ENCODE data around the gene TAGLN2. TPM values are rescaled to one million over a fixed set of nuclear protein-coding genes. Genes with fewer than 3 reads are reported as not detected.
A peak's percentile ranks its signal among the peaks of the same experiment; 100 is the strongest.

The TAGLN2 gene
- 100 to 1,000 TPM; 273 to 442 (median 340) TPM for polyA plus RNA-seq

DNA sequence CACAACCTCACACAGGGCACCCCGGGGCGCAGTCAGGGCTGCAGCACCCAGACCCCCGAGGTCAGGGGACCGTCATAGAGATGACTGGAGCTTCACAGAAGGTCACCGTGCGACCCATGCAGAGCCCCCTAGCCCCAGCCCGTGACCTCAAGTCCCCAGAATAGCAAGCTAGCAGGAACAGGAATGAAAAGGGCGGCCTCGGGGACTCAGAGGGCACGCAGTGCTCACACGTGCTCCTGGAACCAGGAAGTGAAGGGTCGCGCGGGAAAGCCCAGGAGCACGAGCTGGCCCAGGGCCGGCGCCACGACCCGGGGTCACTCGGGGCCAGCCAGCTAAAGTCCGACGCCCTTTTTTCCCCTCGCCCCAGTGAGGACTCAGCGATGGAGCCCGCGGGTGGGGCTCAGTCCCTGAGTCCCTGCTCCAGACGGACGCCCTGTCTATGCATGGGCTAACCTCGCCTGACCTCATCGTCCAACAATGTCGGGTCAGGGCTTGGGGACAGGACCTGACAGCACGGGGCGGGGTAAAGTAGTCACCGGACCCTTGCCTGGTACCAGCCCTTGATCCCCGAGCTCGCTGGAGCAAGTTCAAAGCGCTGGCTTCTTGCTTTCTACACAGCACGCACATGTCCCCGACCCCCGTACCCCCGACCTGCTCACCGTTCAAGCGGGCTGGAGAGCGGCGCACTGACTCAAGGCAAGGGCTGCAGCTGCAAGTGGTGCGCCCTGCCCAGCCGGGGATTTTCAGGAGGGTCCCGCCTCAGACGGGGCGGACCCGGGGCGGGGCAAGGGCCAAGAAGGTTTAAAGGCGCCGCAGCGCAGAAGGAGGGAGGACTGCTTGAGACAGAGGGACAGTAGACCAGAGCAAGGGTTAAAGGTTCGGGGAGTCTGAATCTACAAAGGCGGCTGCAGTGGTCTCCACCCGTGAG is at the start of gene TAGLN2:
Gene TAGLN2, minus strand, starts transcription at position 717 of the 928 bp plus-strand sequence. CDS start 4,998 bp downstream, outside the sequence.
- WGBS, 3 donors = 0 to 1% (median 1%) methylated on average over 58 of the region's 58 CpGs
- peak within 1 kb of the TSS; percentile 98 for H3K27ac ChIP-seq (ENCODE audit: low read depth, low read length)

DNA sequence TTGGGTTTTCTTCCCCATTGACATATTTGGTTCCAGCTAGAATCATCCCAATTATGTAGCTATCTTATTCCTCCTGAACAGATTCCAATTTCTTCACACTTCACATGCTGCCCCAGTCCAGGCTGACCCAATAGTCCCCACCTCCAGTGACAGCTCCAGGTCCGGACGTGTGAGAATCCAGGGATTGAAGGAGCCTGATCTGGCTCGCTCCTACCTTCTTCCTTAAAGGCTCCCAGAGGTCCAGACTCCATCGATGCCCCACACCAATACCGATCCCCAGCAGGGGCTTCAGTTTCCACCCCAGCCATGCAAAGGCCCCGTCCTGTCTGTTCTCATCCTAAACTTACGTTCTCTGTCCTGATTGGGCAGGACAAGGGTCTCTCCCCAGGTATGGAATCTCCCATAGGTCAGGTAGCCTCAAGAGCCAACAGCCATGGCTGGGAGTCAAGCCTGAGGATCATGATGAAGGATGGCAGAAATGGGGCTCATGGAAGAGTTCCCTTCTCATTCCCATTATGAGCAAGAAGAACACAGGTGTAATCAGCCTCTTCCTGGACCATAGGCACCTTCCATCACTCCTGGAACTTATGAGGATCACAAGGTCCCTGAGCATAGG is 49.2 kb upstream of the TAGLN2 start:
- WGBS, 3 donors = 88 to 92% (median 91%) methylated on average over 7 of the region's 7 CpGs
- no peak overlapping the region for H3K27ac ChIP-seq (ENCODE audit: low read depth, low read length)

- 74 to 81% (median 77%) methylated on average over 6 of the region's 6 CpGs for WGBS, 3 donors
- H3K27ac ChIP-seq (ENCODE audit: low read depth, low read length) = no peak overlapping the region
Measured at GRCh38 chr1:159973350-159973940, 48.1 kb upstream of the TAGLN2 start.

- WGBS, 3 donors = 86 to 90% (median 87%) methylated on average over 8 of the region's 8 CpGs
- no peak overlapping the region for H3K27ac ChIP-seq (ENCODE audit: low read depth, low read length)
Measured at GRCh38 chr1:159972443-159973205, 47.3 kb upstream of the TAGLN2 start.

- H3K27ac ChIP-seq (ENCODE audit: low read depth, low read length) = no peak overlapping the region
- 16 to 62% (median 59%) methylated on average over 9 of the region's 9 CpGs for WGBS, 3 donors
Measured at GRCh38 chr1:159970932-159971342, 45.6 kb upstream of the TAGLN2 start.

DNA sequence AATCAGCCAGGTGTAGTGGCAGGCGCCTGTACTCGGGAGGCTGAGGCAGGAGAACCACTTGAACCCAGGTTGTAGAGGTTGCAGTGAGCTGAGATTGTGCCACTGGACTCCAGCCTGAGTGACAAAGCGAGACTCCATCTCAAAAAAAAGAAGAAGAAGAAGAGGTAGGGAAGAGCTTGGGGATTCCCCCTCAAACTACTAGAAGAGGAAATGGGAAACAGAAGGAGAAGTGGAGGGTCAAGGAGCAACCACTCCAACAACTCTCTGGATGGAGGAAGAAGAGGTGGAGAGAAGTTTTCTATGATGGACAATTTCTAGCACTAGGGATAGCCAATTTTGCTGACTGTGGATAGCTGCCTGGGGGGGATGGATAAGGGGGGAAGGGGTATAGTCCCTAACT is 43.6 kb upstream of the TAGLN2 start:
- 90 to 97% (median 96%) methylated on average over 3 of the region's 3 CpGs for WGBS, 3 donors
- H3K27ac ChIP-seq (ENCODE audit: low read depth, low read length) = no peak overlapping the region

GRCh38 chr1:159965263-159965662 is 40.0 kb upstream of the TAGLN2 start:
- no peak overlapping the region for H3K27ac ChIP-seq (ENCODE audit: low read depth, low read length)
- 86 to 93% (median 89%) methylated on average over 2 of the region's 2 CpGs for WGBS, 3 donors

- no peak overlapping the region for H3K27ac ChIP-seq (ENCODE audit: low read depth, low read length)
- WGBS, 3 donors = 29 to 66% (median 59%) methylated on average over 3 of the region's 3 CpGs
Measured at GRCh38 chr1:159964144-159964543, 38.8 kb upstream of the TAGLN2 start.

DNA sequence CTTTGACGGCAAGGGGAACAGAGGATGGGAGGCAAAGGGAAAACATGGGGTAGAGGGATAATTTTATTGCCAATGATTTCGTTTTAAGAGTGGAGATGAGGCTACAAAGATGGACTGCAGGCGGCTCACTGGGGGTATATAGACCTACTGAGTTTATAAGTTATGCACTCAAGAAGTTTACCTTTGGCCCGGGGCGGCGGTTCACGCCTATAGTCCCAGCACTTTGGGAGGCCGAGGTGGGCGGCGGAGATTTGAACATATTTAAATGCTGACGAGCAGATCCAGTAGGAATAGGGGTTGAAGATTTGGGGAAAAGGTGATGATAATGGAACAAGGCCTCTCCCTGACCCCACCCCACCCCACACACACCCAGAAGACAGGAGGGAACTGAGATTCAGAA is 36.9 kb upstream of the TAGLN2 start:
- no peak overlapping the region for H3K27ac ChIP-seq (ENCODE audit: low read depth, low read length)
- 81 to 91% (median 86%) methylated on average over 11 of the region's 11 CpGs for WGBS, 3 donors

DNA sequence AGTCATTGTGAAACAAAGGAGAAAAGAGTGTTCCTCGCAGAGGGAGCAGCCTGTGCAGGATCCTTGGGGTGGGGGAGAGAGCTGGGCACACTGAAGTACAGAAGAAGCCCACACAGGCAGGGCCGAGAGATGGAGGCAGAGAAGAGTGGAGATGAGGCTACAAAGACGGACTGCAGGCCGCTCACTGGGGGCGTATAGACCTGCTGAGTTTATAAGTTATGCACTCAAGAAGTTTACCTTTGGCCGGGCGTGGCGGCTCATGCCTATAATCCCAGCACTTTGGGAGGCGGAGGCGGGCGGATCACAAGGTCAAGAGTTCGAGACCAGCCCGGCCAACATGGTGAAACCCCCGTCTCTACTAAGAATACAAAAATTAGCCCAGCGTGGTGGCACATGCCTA is 36.3 kb upstream of the TAGLN2 start:
- no peak overlapping the region for H3K27ac ChIP-seq (ENCODE audit: low read depth, low read length)
- WGBS, 3 donors = 72 to 84% (median 76%) methylated on average over 15 of the region's 15 CpGs

- no peak overlapping the region for H3K27ac ChIP-seq (ENCODE audit: low read depth, low read length)
- 37 to 64% (median 50%) methylated on average over 5 of the region's 5 CpGs for WGBS, 3 donors
Measured at GRCh38 chr1:159960721-159961381, 35.5 kb upstream of the TAGLN2 start.

- H3K27ac ChIP-seq (ENCODE audit: low read depth, low read length) = no peak overlapping the region
- WGBS, 3 donors = 54 to 75% (median 58%) methylated on average over 4 of the region's 4 CpGs
Measured at GRCh38 chr1:159959451-159959850, 34.1 kb upstream of the TAGLN2 start.

GRCh38 chr1:159958719-159959380 is 33.5 kb upstream of the TAGLN2 start:
- no peak overlapping the region for H3K27ac ChIP-seq (ENCODE audit: low read depth, low read length)
- 63 to 82% (median 72%) methylated on average over 3 of the region's 3 CpGs for WGBS, 3 donors

DNA sequence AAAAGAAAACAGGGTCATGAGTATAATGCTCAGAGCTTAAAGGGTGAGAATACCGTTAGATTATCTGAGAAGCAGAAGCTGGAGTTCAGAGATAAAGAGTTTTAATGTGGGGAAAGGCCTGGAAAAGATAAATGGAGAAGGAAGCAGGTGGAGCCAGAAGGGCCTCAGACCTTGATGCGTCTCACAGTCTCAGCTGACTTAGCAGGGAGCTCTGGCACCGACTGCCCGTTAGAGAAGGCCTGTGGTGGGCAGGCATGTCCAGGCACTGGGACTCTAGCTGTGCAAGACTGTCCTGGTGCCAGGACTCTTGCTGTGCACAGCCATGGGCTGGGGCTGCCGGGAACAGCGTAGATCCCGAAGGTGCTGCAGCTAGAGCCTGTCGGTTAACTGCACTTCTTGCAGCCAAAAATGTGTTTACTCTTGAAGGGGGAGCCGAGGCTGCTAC is 32.5 kb upstream of the TAGLN2 start:
- 23 to 54% (median 48%) methylated on average over 9 of the region's 9 CpGs for WGBS, 3 donors

GRCh38 chr1:159955456-159955855 is 30.1 kb upstream of the TAGLN2 start:
- WGBS, 3 donors = 81 to 89% (median 83%) methylated on average over 3 of the region's 3 CpGs
- H3K27ac ChIP-seq (ENCODE audit: low read depth, low read length) = no peak overlapping the region

More for the DNA sequence above, 32.5 kb upstream of the TAGLN2 start:
- no peak overlapping the region for H3K27ac ChIP-seq (ENCODE audit: low read depth, low read length)

- WGBS, 3 donors = 73 to 76% (median 74%) methylated on average over 11 of the region's 11 CpGs
- H3K27ac ChIP-seq (ENCODE audit: low read depth, low read length) = no peak within 1 kb of the TSS
Measured at GRCh38 chr1:159953536-159954515, 28.5 kb upstream of the TAGLN2 start, which contains the start of gene SLAMF9. SLAMF9 (minus strand) TSS chr1:159954237; CDS start chr1:159954137, 100 bp downstream.
